Lower leg skin (tissue), 3 donors: ENCODE data around the gene IFNK.

Experiments used
- POLR2A ChIP-seq, 2 donors: fragments of 450-650 bp; IDR thresholded peaks; one replicate each; pipeline ENCODE4 v1.6.1; 2016 to 2017; ENCODE audit warnings: antibody characterized with exemption in 2 of 2, mild to moderate bottlenecking in 1 of 2, moderate library complexity in 1 of 2
- TF ChIP-seq, protein P1 (sequence below), 3 donors: fragments of 450-650 bp; IDR thresholded peaks; one replicate each; pipeline ENCODE4 v1.5.1; 2016; ENCODE audit warnings: antibody characterized with exemption in 3 of 3, mild to moderate bottlenecking in 3 of 3, moderate library complexity in 2 of 3

GRCh38 chr9:27506981-27507380 lies 17.1 kb upstream of the IFNK start:
- no peak for TF ChIP-seq POLR2A (IDR thresholded peaks at IDR 0.05)
- TF ChIP-seq, protein P1, sequence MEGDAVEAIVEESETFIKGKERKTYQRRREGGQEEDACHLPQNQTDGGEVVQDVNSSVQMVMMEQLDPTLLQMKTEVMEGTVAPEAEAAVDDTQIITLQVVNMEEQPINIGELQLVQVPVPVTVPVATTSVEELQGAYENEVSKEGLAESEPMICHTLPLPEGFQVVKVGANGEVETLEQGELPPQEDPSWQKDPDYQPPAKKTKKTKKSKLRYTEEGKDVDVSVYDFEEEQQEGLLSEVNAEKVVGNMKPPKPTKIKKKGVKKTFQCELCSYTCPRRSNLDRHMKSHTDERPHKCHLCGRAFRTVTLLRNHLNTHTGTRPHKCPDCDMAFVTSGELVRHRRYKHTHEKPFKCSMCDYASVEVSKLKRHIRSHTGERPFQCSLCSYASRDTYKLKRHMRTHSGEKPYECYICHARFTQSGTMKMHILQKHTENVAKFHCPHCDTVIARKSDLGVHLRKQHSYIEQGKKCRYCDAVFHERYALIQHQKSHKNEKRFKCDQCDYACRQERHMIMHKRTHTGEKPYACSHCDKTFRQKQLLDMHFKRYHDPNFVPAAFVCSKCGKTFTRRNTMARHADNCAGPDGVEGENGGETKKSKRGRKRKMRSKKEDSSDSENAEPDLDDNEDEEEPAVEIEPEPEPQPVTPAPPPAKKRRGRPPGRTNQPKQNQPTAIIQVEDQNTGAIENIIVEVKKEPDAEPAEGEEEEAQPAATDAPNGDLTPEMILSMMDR (IDR thresholded peaks at IDR 0.05), result no peak
